GM12872 (cell line): Measurements from ENCODE around the gene TTC34.

ENCODE experiments used
- CTCF ChIP-seq: IDR thresholded peaks from 3 replicates; pipeline ENCODE4 v1.5.1; 2011; ENCODE audit warnings: low read depth, mild to moderate bottlenecking, low read length, moderate library complexity; ENCODE audit not compliant: insufficient read depth

TTC34 gene

DNA sequence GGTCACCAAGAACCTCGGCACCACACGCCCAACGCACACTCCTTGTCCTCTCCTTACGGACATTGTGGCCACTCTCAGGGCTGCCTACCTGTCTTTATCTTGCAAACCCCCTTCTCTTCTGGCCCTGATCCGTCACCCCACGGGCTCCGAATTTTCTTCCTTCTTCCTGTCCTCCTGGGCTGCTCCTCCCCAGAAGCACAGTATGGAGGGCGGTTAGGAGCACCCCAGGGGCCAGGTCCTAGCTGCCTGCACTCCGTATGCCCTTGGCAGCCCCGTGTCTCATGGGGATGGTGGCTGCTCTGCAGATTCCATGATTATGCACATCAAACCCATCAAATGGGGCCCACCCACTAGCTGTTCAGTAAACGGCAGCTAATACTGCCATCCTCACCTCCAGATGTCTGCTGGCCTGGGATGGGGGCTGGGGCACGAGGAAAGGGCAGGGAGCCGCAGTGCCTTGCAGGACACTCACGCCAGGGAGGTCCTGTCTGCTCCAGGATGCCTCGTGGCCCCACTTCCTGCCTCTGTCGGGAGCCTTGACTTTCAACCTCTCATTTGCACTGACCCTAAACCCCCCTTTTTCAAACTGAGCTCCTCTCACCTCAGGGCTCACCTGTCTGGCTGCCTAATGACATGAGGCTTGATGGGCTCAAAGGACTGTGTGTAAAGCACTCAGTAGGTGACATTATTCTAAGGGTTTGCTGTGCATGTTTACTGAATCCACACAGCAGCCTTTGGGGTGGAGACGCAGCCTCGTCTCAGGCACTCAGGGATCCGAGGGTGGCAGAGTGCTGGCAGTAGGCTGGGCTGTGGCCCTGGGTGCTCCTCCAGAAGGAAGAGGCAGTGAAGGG is 4.4 kb downstream of the TTC34 start:
- no peak for TF ChIP-seq CTCF

DNA sequence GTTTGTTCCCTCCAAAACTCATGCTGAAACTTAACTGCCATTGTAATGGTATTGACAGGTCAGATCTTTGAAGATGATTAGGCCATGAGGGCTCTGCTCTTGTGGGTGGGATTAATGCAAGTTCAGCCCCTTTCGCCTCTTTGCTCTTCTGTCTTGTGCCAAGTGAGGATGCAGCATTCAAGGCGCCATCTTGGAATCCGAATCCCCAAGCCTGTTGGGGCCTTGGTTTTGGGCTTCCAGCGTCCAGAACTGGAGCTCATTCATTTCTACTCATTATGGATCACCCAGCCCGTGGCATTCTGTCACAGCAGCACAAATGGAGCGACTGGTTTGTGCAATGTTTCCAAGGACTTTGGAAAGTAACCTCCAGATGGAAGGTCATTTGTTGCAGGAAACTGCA is 5.6 kb downstream of the TTC34 start:
- no peak for TF ChIP-seq CTCF

DNA sequence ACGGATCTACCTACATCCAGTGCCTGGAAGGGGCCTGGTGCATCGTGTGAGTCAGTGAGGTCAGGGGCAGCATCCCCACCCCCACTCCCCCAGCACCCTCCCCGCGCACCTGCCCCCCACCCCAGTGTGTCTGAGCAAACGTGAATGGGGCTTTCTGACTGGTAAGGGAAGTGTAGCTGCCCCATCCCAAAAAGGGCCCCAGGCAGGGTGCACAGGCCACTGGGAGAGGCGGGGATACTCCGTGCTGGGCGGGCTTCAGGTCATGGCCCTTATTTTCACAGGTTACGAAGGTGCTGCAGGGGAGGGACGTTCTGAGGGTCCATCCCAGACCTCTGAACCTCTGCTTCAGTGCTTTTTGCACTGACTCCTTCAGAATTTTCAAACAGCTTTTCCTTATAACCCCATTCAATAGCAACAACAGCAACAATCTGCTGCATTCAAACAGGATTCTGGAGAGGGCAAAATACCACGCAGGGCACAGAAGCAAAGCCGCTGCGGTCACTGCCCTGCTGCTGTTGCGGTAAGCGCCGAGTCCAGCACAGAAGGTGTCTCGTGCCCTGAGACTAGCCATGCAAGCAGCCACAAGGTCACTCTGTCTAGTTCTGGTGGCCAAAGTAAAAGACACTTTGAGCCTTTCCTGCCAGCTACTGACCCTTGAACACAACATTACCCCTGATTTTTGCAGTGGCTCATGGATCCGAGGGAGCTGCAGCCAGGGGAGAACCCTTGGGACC is 10.3 kb downstream of the TTC34 start:
- TF ChIP-seq CTCF = no peak

DNA sequence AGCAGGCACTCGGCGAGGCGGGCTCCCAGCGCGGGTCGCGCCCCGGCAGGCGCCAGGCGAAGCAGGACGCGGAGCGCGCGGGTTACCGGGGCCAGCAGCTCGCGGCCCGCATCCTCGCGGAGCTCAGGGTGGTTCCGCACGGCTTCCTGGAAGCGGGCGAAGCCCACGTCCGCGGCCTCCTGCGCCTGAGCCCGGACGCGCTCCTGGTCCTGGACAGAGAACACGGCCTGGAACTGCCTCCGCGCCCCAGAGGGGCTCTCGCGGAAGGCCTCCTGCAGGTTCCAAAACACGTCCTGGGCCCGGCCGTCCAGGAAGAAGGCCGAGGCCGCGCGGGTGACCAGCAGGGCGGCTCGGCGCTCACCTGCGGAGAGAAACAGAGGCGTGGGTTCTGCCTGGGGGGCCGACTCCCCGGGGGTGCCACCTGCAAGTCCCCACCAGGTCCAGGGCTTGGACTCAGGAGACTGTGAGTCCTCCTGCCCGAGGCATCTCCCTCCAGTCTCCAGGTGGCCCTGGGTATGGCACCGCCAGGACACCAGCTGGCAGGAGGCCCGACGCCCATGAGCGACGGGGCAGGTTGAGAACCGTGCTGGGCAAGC is 11.4 kb downstream of the TTC34 start:
- TF ChIP-seq CTCF = no peak

GRCh38 chr1:2789164-2789985 is 12.1 kb downstream of the TTC34 start:
- TF ChIP-seq CTCF = no peak

DNA sequence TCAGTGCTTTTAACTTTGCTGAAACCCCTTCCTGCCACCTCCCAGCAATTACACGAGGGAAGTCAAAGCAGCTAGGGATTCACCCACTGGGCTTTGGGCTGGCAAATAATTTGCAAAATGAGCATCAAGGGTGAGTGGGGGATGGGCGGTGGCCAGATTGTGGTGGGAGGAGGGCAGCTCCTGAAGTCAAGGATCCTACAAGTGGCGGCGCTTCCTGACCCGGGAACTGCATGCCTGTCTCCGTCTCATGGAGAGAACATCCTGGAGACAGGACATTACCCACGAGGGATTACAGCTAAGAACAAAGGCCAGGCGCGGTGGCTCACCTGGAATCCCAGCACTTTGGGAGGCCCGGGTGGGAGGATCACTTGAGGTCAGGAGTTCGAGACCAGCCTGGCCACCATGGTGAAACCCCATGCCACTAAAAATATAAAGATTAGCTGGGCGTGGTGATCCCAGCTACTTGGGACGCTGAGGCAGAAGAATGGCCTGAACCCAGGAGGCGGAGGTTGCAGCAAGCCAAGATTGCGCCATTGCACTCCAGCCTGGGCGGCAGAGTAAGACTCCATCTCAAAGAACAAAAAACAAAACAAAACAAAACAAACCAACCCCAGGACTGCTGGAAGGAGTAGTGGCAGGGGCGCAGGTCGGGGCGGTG is 12.9 kb downstream of the TTC34 start:
- no peak for TF ChIP-seq CTCF
